GM19193 (cell line): ENCODE data around the gene EEIG2.

ENCODE experiments used
- POLR2A ChIP-seq: IDR thresholded peaks from 4 replicates; pipeline ENCODE4 v1.6.1; 2011; ENCODE audit not compliant: insufficient read depth, insufficient read length; ENCODE audit errors: extremely low read depth

The EEIG2 gene

GRCh38 chr1:108600504-108600903 is 40.6 kb downstream of the EEIG2 start:
- no peak for TF ChIP-seq POLR2A

- TF ChIP-seq POLR2A, result no peak
These were observed 42.0 kb downstream of the EEIG2 start for GRCh38 chr1:108601708-108602410.

GRCh38 chr1:108605633-108606032 is 45.7 kb downstream of the EEIG2 start:
- no peak for TF ChIP-seq POLR2A

GRCh38 chr1:108606478-108606877 is 46.6 kb downstream of the EEIG2 start:
- no peak for TF ChIP-seq POLR2A

- no peak for TF ChIP-seq POLR2A
These were observed 49.7 kb downstream of the EEIG2 start for GRCh38 chr1:108609483-108610049.
